Measurements from ENCODE around the gene CHSY1. TPM values are rescaled to one million over a fixed set of nuclear protein-coding genes. Genes with fewer than 3 reads are reported as not detected.

Gene CHSY1
- total RNA-seq, 2 experiments from 2014 or later: 34.8 to 36.3 TPM

DNA sequence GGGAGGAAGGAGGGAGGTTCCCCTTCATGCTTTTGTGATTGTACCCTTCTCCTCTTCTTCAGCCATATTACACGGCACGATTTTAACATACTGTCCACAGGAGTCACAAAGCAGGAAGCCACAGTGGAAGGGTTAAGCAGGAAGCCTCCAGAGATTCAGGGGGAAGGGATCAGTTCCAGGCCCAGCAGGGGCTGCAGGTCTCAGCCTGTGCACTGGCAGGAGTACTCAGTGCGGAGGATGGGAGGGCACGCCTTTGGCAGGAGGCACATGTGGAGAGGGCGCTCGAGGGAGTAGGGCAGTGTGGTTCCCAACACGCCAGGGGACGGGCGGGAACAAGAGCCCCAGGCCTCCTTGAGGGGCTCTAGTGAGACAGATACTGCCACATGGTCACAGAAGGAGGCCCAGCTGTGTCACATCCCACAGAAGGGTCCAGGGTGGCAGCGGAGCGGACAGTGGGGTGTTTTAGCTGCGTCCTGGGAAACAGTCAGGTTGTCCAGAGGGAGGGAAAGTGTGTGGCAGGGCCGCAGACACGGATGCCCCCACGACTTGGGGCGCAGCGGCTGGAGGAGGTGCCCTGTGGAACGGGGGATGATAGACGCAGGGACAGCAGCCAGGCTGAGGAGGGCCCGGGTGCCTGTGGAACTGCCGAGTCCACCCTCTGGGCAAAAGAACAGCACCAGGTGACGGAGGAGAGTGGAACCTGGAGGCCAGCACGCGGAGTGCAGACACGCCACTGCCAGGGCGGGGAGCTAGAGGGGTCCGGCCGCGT lies 77.5 kb downstream of the CHSY1 start:
- no peak for DNase-seq
- intact Hi-C loops (cut with micrococcal nuclease): no loop called here
- peaks cover 5% of the 10 kb centered on the region for H3K4me1 Mint-ChIP-seq (ENCODE audit: low read depth)
- ChIA-PET CTCF (interaction anchor here (0.8 kb wide), 1 partner anchor 86 kb away, joined by 3 read pairs; no protein-coding TSS in a partner anchor), POLR2A (no interaction called here)
- H3K9me3 Mint-ChIP-seq: no peaks in the 10 kb centered on the region
- H3K27ac Mint-ChIP-seq: no peak overlapping the region
- peaks cover 33% of the 10 kb centered on the region for H3K36me3 Mint-ChIP-seq
- no peaks in the 10 kb centered on the region for H3K27me3 Mint-ChIP-seq
- no peak overlapping the region for H3K4me3 Mint-ChIP-seq

DNA sequence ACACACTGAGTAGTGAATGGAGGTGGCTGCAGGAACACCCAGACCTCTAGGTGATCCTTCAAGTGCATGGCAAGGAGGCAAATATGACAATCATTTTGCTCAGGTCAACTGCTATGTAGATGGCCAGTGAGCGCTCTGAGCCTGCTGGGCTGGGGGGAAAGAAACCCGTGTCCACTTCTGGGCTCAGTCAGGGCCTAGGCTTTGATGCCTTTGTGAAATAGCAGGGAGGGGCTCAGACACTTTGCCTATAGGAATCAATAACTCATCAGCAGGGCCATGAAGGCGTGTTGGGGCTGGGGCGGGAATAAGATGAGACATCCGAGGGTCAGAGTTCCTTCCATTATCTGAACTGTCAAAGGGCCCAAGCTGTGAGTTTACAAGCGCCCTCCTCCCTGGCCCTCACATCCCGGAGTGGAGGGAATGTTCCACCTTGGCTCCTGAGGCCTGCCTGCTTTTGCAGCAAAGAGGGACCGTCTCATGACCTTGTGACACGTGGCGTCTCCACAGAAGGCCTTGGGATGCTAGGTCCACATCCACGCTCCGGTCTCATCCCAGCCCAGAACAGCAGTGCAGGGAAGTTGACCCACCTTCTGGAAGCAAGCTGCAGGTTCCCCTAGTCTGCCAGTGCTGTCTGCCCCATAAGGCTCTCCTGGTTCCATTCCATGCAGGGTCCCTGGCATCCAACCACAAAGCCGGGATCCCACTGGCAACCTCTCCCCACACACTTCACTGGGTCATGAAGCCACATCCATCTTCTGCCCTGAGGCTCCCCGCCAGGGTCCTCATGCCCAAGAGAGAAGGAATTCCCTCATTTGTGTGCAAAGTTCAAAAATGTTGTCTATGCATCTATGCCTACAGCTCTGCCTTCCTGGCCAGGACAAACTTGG lies 78.4 kb downstream of the CHSY1 start:
- DNase-seq: no peak
- no peak overlapping the region for H3K27ac Mint-ChIP-seq
- H3K4me3 Mint-ChIP-seq: no peak overlapping the region
- intact Hi-C loops (cut with micrococcal nuclease): no loop called here
- no peaks in the 10 kb centered on the region for H3K9me3 Mint-ChIP-seq
- POLR2A ChIA-PET: no interaction called here
- peaks cover 12% of the 10 kb centered on the region for H3K4me1 Mint-ChIP-seq (ENCODE audit: low read depth)
- peaks cover 28% of the 10 kb centered on the region for H3K36me3 Mint-ChIP-seq
- H3K27me3 Mint-ChIP-seq: no peaks in the 10 kb centered on the region
- CTCF ChIA-PET: interaction anchor here (0.8 kb wide), 1 partner anchor 85 kb away, joined by 3 read pairs; no protein-coding TSS in a partner anchor

DNA sequence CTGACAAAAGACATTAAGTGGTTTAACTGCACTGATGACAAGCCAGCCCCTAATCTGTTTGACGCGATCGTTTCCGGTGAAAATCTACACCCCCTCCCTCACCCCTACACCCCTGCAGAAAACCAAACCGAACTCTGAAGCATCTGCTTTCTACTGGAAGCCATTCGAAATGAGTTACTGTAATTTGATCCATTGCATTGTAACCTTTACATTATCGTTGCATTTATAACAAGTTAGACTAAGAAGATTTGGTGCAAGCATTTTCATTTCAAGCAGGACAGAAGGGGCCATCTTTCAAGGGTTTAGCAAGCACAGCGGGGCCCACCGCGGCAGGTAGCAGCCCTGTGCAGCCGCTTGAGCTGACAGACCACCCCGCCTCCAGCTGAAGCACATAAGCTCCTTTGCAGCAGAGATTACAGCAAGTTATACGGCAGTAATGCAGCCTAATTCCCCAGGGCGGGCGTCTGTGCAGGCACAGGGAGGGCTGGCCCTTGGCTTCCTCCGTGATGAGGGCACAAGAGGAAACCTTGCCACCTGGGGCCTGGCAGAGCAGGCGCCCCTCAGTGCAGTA lies 79.3 kb downstream of the CHSY1 start:
- intact Hi-C loops (cut with micrococcal nuclease): no loop called here
- ChIA-PET CTCF (interaction anchor here (1.7 kb wide), 1 partner anchor 157 kb away, joined by 4 read pairs; no protein-coding TSS in a partner anchor), POLR2A (no interaction called here)
- Mint-ChIP-seq H3K4me1 (ENCODE audit: low read depth) (peaks cover 21% of the 10 kb centered on the region), H3K36me3 (peaks cover 19% of the 10 kb centered on the region), H3K4me3 (no peak overlapping the region), H3K27ac (no peak overlapping the region), H3K27me3 (no peaks in the 10 kb centered on the region), H3K9me3 (no peaks in the 10 kb centered on the region)
- DNase-seq: no peak

DNA sequence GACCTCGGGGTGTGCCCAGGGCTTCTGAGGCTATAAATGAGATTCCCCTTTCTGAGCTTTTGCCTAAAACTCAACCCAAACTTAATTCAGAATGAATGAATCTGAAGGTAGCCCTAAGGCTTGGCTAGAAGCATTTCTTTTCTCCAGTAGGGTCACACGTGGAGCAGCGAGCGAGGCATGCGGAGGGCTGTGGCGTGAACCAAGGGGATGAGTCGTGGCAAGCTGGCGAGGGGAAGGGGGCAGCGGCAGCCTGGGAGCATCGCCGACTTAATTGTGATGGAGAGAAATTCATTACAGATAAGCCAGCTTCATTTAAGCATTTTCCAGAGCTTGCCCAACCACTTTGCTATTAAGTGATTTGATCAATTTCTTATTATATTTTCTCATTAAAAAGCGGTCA lies 79.9 kb downstream of the CHSY1 start:
- ChIA-PET POLR2A (interaction anchor here (0.6 kb wide), 1 partner anchor 80 kb away, joined by 3 read pairs; the partner anchor contains the start of gene CHSY1), CTCF (interaction anchor here (1.7 kb wide), 1 partner anchor 156 kb away, joined by 4 read pairs; no protein-coding TSS in a partner anchor)
- no peaks in the 10 kb centered on the region for H3K27me3 Mint-ChIP-seq
- peaks cover 5% of the 10 kb centered on the region for H3K9me3 Mint-ChIP-seq
- no peak overlapping the region for H3K4me3 Mint-ChIP-seq
- no peak for DNase-seq
- H3K27ac Mint-ChIP-seq: no peak overlapping the region
- H3K36me3 Mint-ChIP-seq: peaks cover 19% of the 10 kb centered on the region
- peaks cover 25% of the 10 kb centered on the region for H3K4me1 Mint-ChIP-seq (ENCODE audit: low read depth)
- intact Hi-C loops (cut with micrococcal nuclease): no loop called here

DNA sequence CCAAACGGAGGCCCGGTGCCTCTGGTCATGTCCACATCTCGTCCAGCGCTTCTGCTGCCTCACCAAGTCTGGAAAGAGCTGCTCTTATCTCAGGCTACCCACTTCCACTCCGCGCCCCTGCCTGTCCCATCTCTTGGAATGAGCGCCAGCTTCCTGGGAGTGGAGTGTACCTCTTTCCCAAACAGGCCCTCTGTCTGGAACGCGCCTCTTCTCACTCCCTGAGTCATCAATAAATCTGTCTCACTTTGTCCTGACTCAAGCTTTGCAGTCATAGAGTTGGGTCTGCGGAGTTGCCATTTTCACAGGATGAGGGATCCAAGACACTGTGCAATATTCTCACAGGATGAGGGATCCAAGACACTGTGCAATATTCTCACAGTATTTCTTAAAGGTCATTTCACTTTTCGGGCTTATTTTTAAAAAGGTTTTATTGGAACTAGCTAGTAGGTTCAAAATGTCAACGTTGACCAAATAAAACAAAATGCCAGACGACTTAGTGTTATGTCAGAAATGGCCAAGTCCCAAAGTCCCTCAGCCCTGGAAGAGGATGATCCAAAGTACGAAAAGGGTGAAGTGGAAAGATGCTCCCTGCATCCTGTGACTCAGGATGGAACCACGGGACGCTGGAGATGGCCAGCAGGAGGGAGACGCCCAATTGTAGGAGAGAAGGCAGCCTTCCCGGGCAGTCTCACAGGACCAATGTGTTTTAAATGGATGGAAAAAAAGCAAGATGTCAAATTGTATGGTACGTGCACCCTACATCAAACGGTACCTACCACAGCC lies 81.1 kb downstream of the CHSY1 start:
- DNase-seq: no peak
- peaks cover 27% of the 10 kb centered on the region for H3K36me3 Mint-ChIP-seq
- H3K27me3 Mint-ChIP-seq: no peaks in the 10 kb centered on the region
- POLR2A ChIA-PET: no interaction called here
- no peak overlapping the region for H3K27ac Mint-ChIP-seq
- H3K4me3 Mint-ChIP-seq: no peak overlapping the region
- peaks cover 21% of the 10 kb centered on the region for H3K4me1 Mint-ChIP-seq (ENCODE audit: low read depth)
- H3K9me3 Mint-ChIP-seq: peaks cover 16% of the 10 kb centered on the region
- CTCF ChIA-PET: interaction anchor here (0.6 to 1.7 kb wide), 2 partner anchors 77 to 155 kb away, joined by 3 to 4 read pairs; no protein-coding TSS in a partner anchor
- intact Hi-C loops (cut with micrococcal nuclease): no loop called here

DNA sequence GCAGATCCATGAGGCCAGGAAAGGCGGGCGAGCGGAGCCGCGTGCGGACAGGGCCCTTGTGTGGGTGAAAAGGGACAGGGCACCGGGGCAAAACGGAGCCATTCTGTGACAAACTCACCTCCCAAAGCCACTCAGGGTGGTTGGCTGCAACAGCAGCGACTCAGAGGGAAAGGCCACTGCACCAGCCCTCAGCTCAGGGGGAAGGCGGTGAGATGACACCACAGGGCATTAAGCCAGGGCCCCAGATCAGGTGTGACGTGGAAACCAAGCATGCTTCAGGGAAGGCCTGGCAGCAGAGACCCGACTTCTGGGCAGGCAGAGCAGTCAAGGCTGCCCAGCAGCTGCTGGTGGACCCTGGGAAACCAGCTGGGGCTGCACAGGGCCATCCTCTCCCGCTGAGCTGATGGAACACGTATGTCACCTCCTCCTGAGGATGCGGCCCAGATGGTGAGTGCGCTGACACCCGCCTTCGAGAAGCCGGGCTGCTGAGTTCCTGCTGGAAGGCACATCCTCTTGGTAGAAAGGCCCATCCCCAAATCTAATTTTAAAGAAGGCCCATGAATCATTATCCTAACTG lies 82.3 kb downstream of the CHSY1 start:
- H3K4me3 Mint-ChIP-seq: no peak overlapping the region
- ChIA-PET POLR2A (no interaction called here), CTCF (no interaction called here)
- no peaks in the 10 kb centered on the region for H3K27me3 Mint-ChIP-seq
- intact Hi-C loops (cut with micrococcal nuclease): no loop called here
- peaks cover 28% of the 10 kb centered on the region for H3K9me3 Mint-ChIP-seq
- H3K27ac Mint-ChIP-seq: no peak overlapping the region
- peaks cover 21% of the 10 kb centered on the region for H3K4me1 Mint-ChIP-seq (ENCODE audit: low read depth)
- DNase-seq: no peak
- H3K36me3 Mint-ChIP-seq: peaks cover 24% of the 10 kb centered on the region

DNA sequence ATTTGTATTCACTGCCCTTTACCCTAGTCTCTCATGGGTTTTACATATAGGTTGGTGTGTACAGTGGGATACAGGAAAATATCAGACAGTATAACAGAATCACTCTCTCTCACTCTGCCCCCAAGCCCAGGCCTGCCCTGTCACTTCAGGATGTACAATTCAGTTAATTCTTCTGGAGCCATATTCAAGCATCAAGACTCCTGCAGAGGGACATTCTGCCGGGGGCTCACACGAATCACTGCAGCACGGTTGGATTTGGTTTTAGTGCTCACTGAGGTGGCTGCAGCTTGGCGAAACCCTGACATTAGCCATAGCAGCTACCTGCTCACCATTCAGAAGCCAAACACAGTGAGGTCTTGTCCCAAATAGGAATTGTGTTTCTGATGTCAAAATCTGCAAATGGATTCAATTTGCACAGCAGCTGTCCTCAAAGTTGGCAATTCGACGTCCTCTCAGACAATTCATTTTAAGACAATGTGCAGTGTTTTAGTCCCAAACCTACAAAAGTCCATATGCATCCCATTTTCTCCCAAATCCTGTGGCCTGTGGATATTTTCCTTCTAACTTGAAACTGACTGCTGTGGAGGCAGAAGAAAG lies 82.9 kb downstream of the CHSY1 start:
- H3K27me3 Mint-ChIP-seq: no peaks in the 10 kb centered on the region
- H3K36me3 Mint-ChIP-seq: peaks cover 24% of the 10 kb centered on the region
- peaks cover 33% of the 10 kb centered on the region for H3K9me3 Mint-ChIP-seq
- no peak for DNase-seq
- H3K4me3 Mint-ChIP-seq: no peak overlapping the region
- peak overlapping the region; percentile 2 for H3K27ac Mint-ChIP-seq
- CTCF ChIA-PET: interaction anchor here (1.1 to 1.6 kb wide), 3 partner anchors 42 to 88 kb away, joined by 4 read pairs; no protein-coding TSS in a partner anchor
- POLR2A ChIA-PET: interaction anchor here (1.2 kb wide), 1 partner anchor 83 kb away, joined by 5 read pairs; the partner anchor contains the start of gene CHSY1
- intact Hi-C loops (cut with micrococcal nuclease): loop anchor here (1.0 kb wide), 4 partner anchors 19 to 42 kb away; no protein-coding TSS in a partner anchor
- H3K4me1 Mint-ChIP-seq (ENCODE audit: low read depth): peaks cover 21% of the 10 kb centered on the region

DNA sequence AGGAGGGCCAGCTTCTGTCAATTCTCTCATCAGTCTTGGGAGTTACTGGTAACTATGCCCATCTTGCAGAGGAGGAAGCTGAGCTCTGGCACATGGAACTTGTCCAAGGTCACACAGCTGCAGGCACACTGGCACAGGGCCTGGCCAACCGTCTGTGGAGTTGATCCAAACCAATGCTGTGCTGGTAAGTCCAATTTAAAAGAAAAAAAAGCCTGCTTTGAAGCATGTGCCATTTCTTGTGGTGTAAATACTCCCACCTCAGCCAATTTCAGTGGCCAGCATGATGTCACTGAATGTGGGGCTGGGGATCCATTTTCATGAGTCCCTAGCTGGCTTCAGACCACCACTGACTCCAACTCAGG lies 83.4 kb downstream of the CHSY1 start:
- Mint-ChIP-seq H3K4me3 (peak overlapping the region; percentile 44), H3K4me1 (ENCODE audit: low read depth) (peaks cover 21% of the 10 kb centered on the region), H3K27ac (peak overlapping the region; percentile 87), H3K9me3 (peaks cover 38% of the 10 kb centered on the region), H3K36me3 (peaks cover 26% of the 10 kb centered on the region), H3K27me3 (no peaks in the 10 kb centered on the region)
- POLR2A ChIA-PET: interaction anchor here (0.7 to 1.3 kb wide), 5 partner anchors 33 to 83 kb away, joined by 3 to 6 read pairs (median 4); partner anchors contain the start of gene CHSY1
- no peak for DNase-seq
- intact Hi-C loops (cut with micrococcal nuclease): loop anchor here (1.0 kb wide), 4 partner anchors 20 to 41 kb away; no protein-coding TSS in a partner anchor
- CTCF ChIA-PET: interaction anchor here (1.1 to 1.6 kb wide), 3 partner anchors 42 to 89 kb away, joined by 4 read pairs; no protein-coding TSS in a partner anchor

DNA sequence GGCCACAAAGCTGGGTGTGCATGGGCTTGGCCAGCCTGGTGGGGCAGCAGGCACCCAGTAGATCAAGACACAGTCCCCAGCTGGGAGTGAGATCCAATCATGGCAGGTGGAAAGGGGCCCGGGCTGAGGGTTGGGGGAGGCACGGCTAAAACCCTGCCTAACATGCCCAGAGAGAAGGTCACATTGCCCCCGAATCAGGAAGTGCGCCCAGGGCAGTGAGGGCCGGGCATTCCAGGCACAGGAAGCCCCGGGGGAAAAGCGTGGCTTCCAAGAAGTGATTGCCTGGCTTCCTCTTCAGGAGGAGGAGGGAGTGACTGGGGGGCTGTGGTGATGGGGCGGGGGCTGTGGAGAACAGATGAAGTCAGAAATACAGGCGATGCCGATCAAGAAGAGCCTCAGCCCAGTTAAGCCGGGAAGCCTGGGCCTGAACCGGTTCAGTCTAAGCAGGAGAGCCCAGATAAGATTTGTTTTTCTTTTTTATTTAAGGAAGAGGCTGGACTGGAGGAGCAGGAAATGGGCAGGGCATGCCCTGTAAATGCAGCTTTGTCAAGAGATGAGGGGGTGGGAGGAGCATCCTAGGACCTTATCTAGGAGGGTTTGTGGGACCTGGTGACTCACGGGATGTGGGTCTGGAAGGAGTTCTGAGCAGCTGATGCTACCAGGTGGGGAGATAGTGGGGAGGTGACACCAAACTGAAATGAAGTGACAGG lies 83.9 kb downstream of the CHSY1 start:
- intact Hi-C loops (cut with micrococcal nuclease): loop anchor here (1.0 kb wide), 4 partner anchors 20 to 41 kb away; no protein-coding TSS in a partner anchor
- H3K36me3 Mint-ChIP-seq: peaks cover 26% of the 10 kb centered on the region
- peak overlapping the region; percentile 44 for H3K4me3 Mint-ChIP-seq

DNA sequence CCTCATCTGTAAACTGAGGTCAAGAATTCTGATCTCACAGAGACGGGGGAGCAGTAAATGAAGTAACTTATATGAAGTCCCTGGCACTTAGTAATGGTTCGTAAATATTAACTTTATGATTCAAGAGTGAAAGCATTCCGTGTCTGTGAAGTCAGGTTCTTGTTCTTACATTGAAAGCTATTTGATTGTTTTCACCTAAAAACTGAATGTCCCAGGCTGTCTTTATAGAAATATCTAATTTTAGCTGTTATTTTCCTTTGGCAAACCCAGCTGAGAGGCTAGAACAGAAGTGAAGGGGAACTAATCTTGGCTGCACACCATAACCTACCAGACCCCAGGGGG lies 84.5 kb downstream of the CHSY1 start:
- intact Hi-C loops (cut with micrococcal nuclease): no loop called here
- Mint-ChIP-seq H3K27ac (peak overlapping the region; percentile 87), H3K27me3 (no peaks in the 10 kb centered on the region), H3K4me1 (ENCODE audit: low read depth) (peaks cover 21% of the 10 kb centered on the region), H3K9me3 (peaks cover 39% of the 10 kb centered on the region), H3K36me3 (peaks cover 26% of the 10 kb centered on the region), H3K4me3 (peak overlapping the region; percentile 44)
- CTCF ChIA-PET: interaction anchor here (1.5 kb wide), 1 partner anchor 90 kb away, joined by 4 read pairs; no protein-coding TSS in a partner anchor
- POLR2A ChIA-PET: interaction anchor here (1.1 to 1.3 kb wide), 2 partner anchors 8 to 39 kb away, joined by 4 read pairs; no protein-coding TSS in a partner anchor
- no peak for DNase-seq

More for the DNA sequence above, 83.9 kb downstream of the CHSY1 start:
- H3K9me3 Mint-ChIP-seq: peaks cover 39% of the 10 kb centered on the region
- peak overlapping the region; percentile 87 for H3K27ac Mint-ChIP-seq
- DNase-seq: peak; percentile 88
- H3K27me3 Mint-ChIP-seq: no peaks in the 10 kb centered on the region
- CTCF ChIA-PET: interaction anchor here (1.1 to 1.6 kb wide), 3 partner anchors 41 to 89 kb away, joined by 4 read pairs; no protein-coding TSS in a partner anchor
- POLR2A ChIA-PET: interaction anchor here (0.7 to 1.3 kb wide), 6 partner anchors 9 to 84 kb away, joined by 3 to 6 read pairs (median 4); partner anchors contain the start of gene CHSY1
- H3K4me1 Mint-ChIP-seq (ENCODE audit: low read depth): peaks cover 21% of the 10 kb centered on the region

Measured in activated CD4-positive, alpha-beta memory T cell treated with anti-CD3 and anti-CD28 coated beads for 36 hours (primary cell).